Testis (tissue), 3 donors: ENCODE results near the gene PRDM2. TPM values are rescaled to one million over a fixed set of nuclear protein-coding genes. Genes with fewer than 3 reads are reported as not detected.
"Not testable (repeated sequence)": the region's sequence is repeated elsewhere in the genome, so short reads cannot be mapped to it uniquely, and the experiment has no call there.

Experiments
- DNase-seq: peaks from one replicate; pipeline ENCODE4 v3.0.0-alpha.2; 2019
- H3K27ac ChIP-seq, 2 donors: fragments of 200-600 bp; sonication (generic); one replicate each; pipeline ENCODE4 v1.5.1; 2019
- H3K27me3 ChIP-seq: fragments of 200-600 bp; sonication (generic); one replicate; pipeline ENCODE4 v1.5.1; 2019
- H3K36me3 ChIP-seq: fragments of 200-600 bp; sonication (generic); one replicate; pipeline ENCODE4 v1.5.1; 2017; ENCODE audit warnings: low read depth; ENCODE audit errors: missing control alignments
- H3K4me1 ChIP-seq: fragments of 200-600 bp; sonication (generic); one replicate; pipeline ENCODE4 v1.5.1; 2019
- H3K4me3 ChIP-seq, 2 donors: fragments of 200-600 bp; sonication (generic); one replicate each; pipeline ENCODE4 v1.5.1; 2017 to 2019
- H3K9me3 ChIP-seq: fragments of 200-600 bp; sonication (generic); one replicate; pipeline ENCODE4 v1.5.1; 2017
- POLR2A ChIP-seq: fragments of 450-650 bp; IDR thresholded peaks from one replicate; pipeline ENCODE4 v1.6.1; 2017; ENCODE audit warnings: antibody characterized with exemption, mild to moderate bottlenecking, moderate library complexity
- WGBS, 2 donors: methylation state at CpG; one replicate each; pipeline ENCODE4 v1.1.5; 2018; 5-methylcytosine and 5-hydroxymethylcytosine counted together
- intact Hi-C: fragments of 100-400 bp; cut with DNase I; formaldehyde crosslinking; loops from one replicate; pipeline ENCODE4 v1.15.1; 2023; ENCODE audit warnings: low total_unique reads
- polyA plus RNA-seq: library from polyadenylated mRNA; stranded (reverse); fragments of 350-450 nt; fragmentation: Illumina TruSeq; extraction: RNeasy Lipid Tissue Mini Kit (QIAGEN cat#74804); gene quantifications from one replicate; pipeline ENCODE4 v1.2.3, GENCODE V29; 2014; ENCODE audit warnings: low read depth, low replicate concordance; ENCODE audit not compliant: insufficient read depth
- total RNA-seq, 2 donors: library from RNA; depleted of rRNA; stranded (reverse); fragments of >200 nt; gene quantifications; one replicate each; pipeline ENCODE4 v1.2.3, GENCODE V29; 2016
- TF ChIP-seq, protein P1 (sequence below), 3 experiments: fragments of 450-650 bp in 2 of 3; fragments of 200-600 bp in 1 of 3; sonication (generic) in 1 of 3; IDR thresholded peaks; one replicate each; pipeline ENCODE4 v1.5.1; 2016 to 2019; ENCODE audit warnings: antibody characterized with exemption in 3 of 3, mild to moderate bottlenecking in 2 of 3, moderate library complexity in 1 of 3

The PRDM2 gene
- total and polyA plus RNA-seq, 3 donors from 2014 or later: 43.5 to 75.1 (median 55.5) TPM

DNA sequence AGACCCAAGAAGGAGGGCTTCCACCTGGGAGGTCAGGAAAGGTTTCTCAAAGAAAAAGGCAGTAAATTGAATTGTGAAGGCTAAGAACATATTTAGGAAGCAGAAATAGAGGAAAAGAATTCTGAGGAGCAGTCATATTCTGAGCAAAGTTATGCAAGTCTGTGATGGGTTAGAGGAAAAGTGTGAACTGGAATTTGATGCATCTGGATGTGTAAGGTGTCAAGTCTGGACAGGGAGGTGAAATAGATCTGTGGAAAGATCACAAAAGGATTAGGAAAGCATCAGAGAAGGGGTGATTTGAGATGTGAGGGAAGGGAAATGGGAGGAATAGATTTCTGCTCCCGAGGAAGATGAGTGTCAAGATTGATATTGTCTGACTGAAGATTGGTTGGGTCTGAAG, 18.1 kb upstream of the PRDM2 start:
- no peak for TF ChIP-seq POLR2A
- TF ChIP-seq, protein P1, sequence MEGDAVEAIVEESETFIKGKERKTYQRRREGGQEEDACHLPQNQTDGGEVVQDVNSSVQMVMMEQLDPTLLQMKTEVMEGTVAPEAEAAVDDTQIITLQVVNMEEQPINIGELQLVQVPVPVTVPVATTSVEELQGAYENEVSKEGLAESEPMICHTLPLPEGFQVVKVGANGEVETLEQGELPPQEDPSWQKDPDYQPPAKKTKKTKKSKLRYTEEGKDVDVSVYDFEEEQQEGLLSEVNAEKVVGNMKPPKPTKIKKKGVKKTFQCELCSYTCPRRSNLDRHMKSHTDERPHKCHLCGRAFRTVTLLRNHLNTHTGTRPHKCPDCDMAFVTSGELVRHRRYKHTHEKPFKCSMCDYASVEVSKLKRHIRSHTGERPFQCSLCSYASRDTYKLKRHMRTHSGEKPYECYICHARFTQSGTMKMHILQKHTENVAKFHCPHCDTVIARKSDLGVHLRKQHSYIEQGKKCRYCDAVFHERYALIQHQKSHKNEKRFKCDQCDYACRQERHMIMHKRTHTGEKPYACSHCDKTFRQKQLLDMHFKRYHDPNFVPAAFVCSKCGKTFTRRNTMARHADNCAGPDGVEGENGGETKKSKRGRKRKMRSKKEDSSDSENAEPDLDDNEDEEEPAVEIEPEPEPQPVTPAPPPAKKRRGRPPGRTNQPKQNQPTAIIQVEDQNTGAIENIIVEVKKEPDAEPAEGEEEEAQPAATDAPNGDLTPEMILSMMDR (IDR thresholded peaks at IDR 0.05): no peak
- no peaks in the 10 kb centered on the region for H3K36me3 ChIP-seq
- H3K27ac ChIP-seq: no peak overlapping the region
- H3K4me1 ChIP-seq: no peaks in the 10 kb centered on the region
- intact Hi-C loops: no loop called here
- no peak overlapping the region for H3K4me3 ChIP-seq
- no peaks in the 10 kb centered on the region for H3K27me3 ChIP-seq
- no peak for DNase-seq
- 75 to 89% methylated on average over 1 of the region's 1 CpG for WGBS, 2 donors
- no peaks in the 10 kb centered on the region for H3K9me3 ChIP-seq

DNA sequence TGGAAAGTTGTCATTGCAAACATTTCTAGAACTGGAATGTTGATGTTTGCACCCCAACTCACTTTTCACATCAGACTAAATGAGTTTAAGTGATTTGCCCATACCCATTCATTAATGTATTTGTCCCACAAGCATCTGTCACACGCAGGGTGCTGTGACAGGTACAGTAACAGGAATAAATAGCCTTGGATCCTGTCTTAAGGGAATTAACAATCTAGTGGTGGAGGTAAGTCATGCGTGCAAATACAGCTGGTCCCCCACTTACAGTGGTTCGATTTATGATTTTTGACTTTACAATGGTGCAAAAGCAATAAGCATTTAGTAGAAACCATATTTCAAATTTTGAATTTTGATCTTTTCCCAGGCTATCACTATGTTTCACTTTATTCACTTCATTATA, 17.5 kb upstream of the PRDM2 start:
- WGBS, 2 donors: 92% methylated on average over 3 of the region's 3 CpGs
- Histone ChIP-seq H3K27me3 (no peaks in the 10 kb centered on the region), H3K36me3 (no peaks in the 10 kb centered on the region), H3K4me1 (no peaks in the 10 kb centered on the region), H3K27ac (no peak overlapping the region), H3K9me3 (no peaks in the 10 kb centered on the region), H3K4me3 (no peak overlapping the region)
- intact Hi-C loops: no loop called here
- TF ChIP-seq POLR2A: no peak
- TF ChIP-seq, protein P1 (IDR thresholded peaks at IDR 0.05): no peak
- no peak for DNase-seq

DNA sequence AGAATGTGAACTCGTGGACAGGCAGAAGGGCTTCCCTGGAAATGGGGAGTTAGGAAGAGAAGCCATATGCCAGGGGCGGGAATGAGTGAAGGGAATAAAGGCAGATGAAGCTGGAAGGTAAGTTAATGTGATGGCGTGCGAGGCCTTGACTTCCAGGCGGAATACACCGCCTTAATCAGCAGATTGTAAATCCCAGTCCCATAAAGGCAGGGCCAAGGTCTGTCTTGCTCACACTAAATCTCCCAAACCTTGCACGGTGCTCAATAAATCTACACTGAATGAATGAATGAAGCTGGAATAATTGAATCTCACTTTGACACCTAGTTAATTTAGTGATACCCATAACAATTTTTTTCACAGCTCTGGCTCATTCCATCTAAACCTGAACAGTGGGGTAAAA, 16.8 kb upstream of the PRDM2 start:
- no peaks in the 10 kb centered on the region for H3K9me3 ChIP-seq
- H3K36me3 ChIP-seq: no peaks in the 10 kb centered on the region
- TF ChIP-seq, protein P1 (IDR thresholded peaks at IDR 0.05): no peak
- TF ChIP-seq POLR2A: no peak
- no peak overlapping the region for H3K27ac ChIP-seq
- no peaks in the 10 kb centered on the region for H3K4me1 ChIP-seq
- H3K4me3 ChIP-seq: no peak overlapping the region
- no peaks in the 10 kb centered on the region for H3K27me3 ChIP-seq
- no peak for DNase-seq
- 76 to 82% methylated on average over 7 of the region's 7 CpGs for WGBS, 2 donors
- intact Hi-C loops: no loop called here

DNA sequence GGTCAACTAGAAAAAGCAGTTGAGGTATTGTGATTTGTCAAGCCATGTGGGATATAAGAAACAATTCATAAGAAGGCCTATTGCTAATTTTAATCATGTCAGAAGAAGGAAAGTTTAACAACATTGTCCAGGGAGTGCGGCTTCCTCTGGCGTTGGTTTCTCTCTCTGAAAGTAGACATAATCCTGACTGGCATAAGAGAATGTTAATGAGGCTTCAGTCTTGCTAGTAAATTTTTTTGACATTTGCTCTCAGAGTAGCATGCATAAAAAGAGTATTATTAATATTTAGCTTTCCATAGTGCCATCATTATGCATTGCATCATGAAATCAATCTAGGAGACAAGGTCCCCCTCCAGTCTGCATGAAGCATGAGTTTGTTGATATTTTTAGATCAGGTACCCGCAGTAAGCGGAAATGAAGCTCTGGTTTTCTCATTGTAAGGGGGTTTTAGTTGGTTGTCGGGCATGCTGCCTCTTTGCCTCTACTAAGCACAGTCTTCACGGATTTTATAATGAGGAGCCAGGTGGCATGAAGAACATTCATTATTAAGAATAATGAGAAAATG, 12.8 kb upstream of the PRDM2 start:
- intact Hi-C loops: no loop called here

DNA sequence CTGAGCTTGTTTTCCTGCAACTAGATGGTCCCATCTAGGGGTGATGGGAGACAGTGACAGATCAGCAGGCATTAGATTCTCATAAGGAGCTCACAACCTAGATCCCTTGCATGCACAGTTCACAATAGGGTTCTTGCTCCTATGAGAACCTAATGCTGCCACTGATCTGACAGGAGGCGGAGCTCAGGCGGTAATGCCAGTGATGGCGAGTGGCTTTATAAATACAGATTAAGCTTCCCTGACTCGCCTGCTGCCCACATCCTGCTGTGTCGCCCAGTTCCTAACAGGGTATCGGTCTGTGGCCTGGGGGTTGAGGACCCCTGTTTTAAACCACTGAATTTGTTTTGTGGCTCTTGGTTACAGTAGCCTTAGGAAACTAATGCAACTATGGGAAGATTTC, 6.9 kb upstream of the PRDM2 start:
- H3K4me1 ChIP-seq, H3K36me3 ChIP-seq, H3K4me3 ChIP-seq, DNase-seq, intact Hi-C loops, H3K27me3 ChIP-seq, H3K27ac ChIP-seq, H3K9me3 ChIP-seq: not testable (repeated sequence)
- 78 to 85% methylated on average over 6 of the region's 6 CpGs for WGBS, 2 donors

More for the DNA sequence above, 12.8 kb upstream of the PRDM2 start:
- no peaks in the 10 kb centered on the region for H3K27me3 ChIP-seq
- no peaks in the 10 kb centered on the region for H3K9me3 ChIP-seq
- no peak for DNase-seq
- H3K36me3 ChIP-seq: no peaks in the 10 kb centered on the region
- H3K27ac ChIP-seq: no peak overlapping the region
- 81 to 87% methylated on average over 6 of the region's 6 CpGs for WGBS, 2 donors
- H3K4me3 ChIP-seq: no peak overlapping the region
- no peak for TF ChIP-seq POLR2A
- TF ChIP-seq, protein P1 (IDR thresholded peaks at IDR 0.05): no peak
- no peaks in the 10 kb centered on the region for H3K4me1 ChIP-seq
